IPS DF 19.7 (cell line): ENCODE data around the gene SMOC2.

Experiments used
- DNase-seq: peaks from one replicate; pipeline ENCODE4 v3.0.0-alpha.2; 2013; ENCODE audit warnings: low read depth, low spot score

Gene SMOC2

GRCh38 chr6:168516944-168517741 is 76.2 kb downstream of the SMOC2 start:
- DNase-seq = no peak

- DNase-seq = no peak
These were observed 76.9 kb downstream of the SMOC2 start for GRCh38 chr6:168517742-168518347.

GRCh38 chr6:168518348-168518745 is 77.4 kb downstream of the SMOC2 start:
- no peak for DNase-seq

GRCh38 chr6:168518867-168519266 is 77.9 kb downstream of the SMOC2 start:
- DNase-seq = no peak

GRCh38 chr6:168520233-168520632 is 79.2 kb downstream of the SMOC2 start:
- no peak for DNase-seq

GRCh38 chr6:168524571-168525001 is 83.6 kb downstream of the SMOC2 start:
- peak; percentile 28 for DNase-seq

GRCh38 chr6:168525114-168525513 is 84.1 kb downstream of the SMOC2 start:
- no peak for DNase-seq

GRCh38 chr6:168525926-168526630 is 85.1 kb downstream of the SMOC2 start:
- no peak for DNase-seq

- DNase-seq = no peak
These were observed 85.9 kb downstream of the SMOC2 start for GRCh38 chr6:168526841-168527281.

- DNase-seq = no peak
These were observed 86.6 kb downstream of the SMOC2 start for GRCh38 chr6:168527451-168528210.

- DNase-seq = no peak
These were observed 87.6 kb downstream of the SMOC2 start for GRCh38 chr6:168528474-168529095.

- no peak for DNase-seq
These were observed 88.2 kb downstream of the SMOC2 start for GRCh38 chr6:168529214-168529613.

- no peak for DNase-seq
These were observed 89.7 kb downstream of the SMOC2 start for GRCh38 chr6:168530653-168531071.

GRCh38 chr6:168532070-168532469 is 91.1 kb downstream of the SMOC2 start:
- no peak for DNase-seq

- no peak for DNase-seq
These were observed 92.4 kb downstream of the SMOC2 start for GRCh38 chr6:168533414-168533813.

GRCh38 chr6:168534265-168534664 is 93.3 kb downstream of the SMOC2 start:
- no peak for DNase-seq

GRCh38 chr6:168535711-168536110 is 94.7 kb downstream of the SMOC2 start:
- DNase-seq = no peak

GRCh38 chr6:168536196-168536595 is 95.2 kb downstream of the SMOC2 start:
- DNase-seq = no peak

- DNase-seq = no peak
These were observed 95.9 kb downstream of the SMOC2 start for GRCh38 chr6:168536665-168537539.

- DNase-seq = no peak
These were observed 96.5 kb downstream of the SMOC2 start for GRCh38 chr6:168537540-168537884.
